Nephron progenitor cell (in vitro differentiated cells): ENCODE measurements around the gene DENND4B.

ENCODE experiments used
- DNase-seq: peaks from one replicate; pipeline ENCODE4 v3.0.0; 2021
- H3K27ac Mint-ChIP-seq: 2 replicates; pipeline ENCODE4 v1.8.0; 2021; ENCODE audit warnings: mild to moderate bottlenecking, moderate library complexity, mixed read lengths
- H3K27me3 Mint-ChIP-seq: 2 replicates; pipeline ENCODE4 v1.8.0; 2021; ENCODE audit warnings: mild to moderate bottlenecking, low read depth, mixed read lengths; ENCODE audit not compliant: poor library complexity
- H3K36me3 Mint-ChIP-seq: 2 replicates; pipeline ENCODE4 v1.8.0; 2021; ENCODE audit warnings: low read depth, mixed read lengths
- H3K4me1 Mint-ChIP-seq: 2 replicates; pipeline ENCODE4 v1.8.0; 2021; ENCODE audit warnings: mixed read lengths
- H3K4me3 Mint-ChIP-seq: 2 replicates; pipeline ENCODE4 v1.8.0; 2021; ENCODE audit warnings: mild to moderate bottlenecking, moderate library complexity, mixed read lengths
- H3K9me3 Mint-ChIP-seq: 2 replicates; pipeline ENCODE4 v1.8.0; 2021; ENCODE audit warnings: mild to moderate bottlenecking, moderate library complexity, mixed read lengths
- TF ChIP-seq, protein P1 (sequence below): fragments of 200-600 bp; sonication (generic); IDR thresholded peaks from 2 replicates; pipeline ENCODE4 v1.5.0; 2021; ENCODE audit warnings: antibody characterized with exemption

The DENND4B gene

DNA sequence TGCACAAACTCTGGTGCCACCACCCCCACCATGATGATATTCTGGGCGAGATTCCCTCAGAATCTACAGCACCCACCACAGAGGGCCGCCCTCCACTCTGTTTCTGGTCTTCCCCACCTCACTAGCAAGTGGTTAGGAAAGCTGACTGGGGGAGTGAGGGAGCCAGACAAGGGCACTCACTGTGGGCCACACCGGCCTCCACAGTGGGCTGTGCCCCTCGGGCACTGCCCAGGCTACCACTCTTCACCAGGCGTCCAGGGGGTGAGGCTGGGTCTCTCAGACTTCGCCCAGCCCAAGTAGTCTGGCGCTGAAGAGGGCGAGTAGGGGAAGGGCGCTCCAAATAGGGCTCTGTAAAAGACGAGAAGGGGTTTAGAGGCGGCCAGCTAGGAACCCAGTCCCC is 12.6 kb downstream of the DENND4B start:
- no peaks in the 10 kb centered on the region for H3K4me1 Mint-ChIP-seq
- DNase-seq: no peak
- no peak overlapping the region for H3K27ac Mint-ChIP-seq
- H3K9me3 Mint-ChIP-seq: no peaks in the 10 kb centered on the region
- peaks cover 2% of the 10 kb centered on the region for H3K27me3 Mint-ChIP-seq
- TF ChIP-seq, protein P1, sequence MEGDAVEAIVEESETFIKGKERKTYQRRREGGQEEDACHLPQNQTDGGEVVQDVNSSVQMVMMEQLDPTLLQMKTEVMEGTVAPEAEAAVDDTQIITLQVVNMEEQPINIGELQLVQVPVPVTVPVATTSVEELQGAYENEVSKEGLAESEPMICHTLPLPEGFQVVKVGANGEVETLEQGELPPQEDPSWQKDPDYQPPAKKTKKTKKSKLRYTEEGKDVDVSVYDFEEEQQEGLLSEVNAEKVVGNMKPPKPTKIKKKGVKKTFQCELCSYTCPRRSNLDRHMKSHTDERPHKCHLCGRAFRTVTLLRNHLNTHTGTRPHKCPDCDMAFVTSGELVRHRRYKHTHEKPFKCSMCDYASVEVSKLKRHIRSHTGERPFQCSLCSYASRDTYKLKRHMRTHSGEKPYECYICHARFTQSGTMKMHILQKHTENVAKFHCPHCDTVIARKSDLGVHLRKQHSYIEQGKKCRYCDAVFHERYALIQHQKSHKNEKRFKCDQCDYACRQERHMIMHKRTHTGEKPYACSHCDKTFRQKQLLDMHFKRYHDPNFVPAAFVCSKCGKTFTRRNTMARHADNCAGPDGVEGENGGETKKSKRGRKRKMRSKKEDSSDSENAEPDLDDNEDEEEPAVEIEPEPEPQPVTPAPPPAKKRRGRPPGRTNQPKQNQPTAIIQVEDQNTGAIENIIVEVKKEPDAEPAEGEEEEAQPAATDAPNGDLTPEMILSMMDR: no peak
- H3K36me3 Mint-ChIP-seq: peaks cover 51% of the 10 kb centered on the region
- no peak overlapping the region for H3K4me3 Mint-ChIP-seq

GRCh38 chr1:153933430-153933829 is 13.1 kb downstream of the DENND4B start:
- no peak for DNase-seq
- TF ChIP-seq, protein P1: no peak
- peaks cover 47% of the 10 kb centered on the region for H3K36me3 Mint-ChIP-seq
- H3K27me3 Mint-ChIP-seq: peaks cover 2% of the 10 kb centered on the region
- no peaks in the 10 kb centered on the region for H3K9me3 Mint-ChIP-seq
- H3K4me3 Mint-ChIP-seq: no peak overlapping the region
- H3K4me1 Mint-ChIP-seq: no peaks in the 10 kb centered on the region
- H3K27ac Mint-ChIP-seq: no peak overlapping the region

GRCh38 chr1:153932156-153933131 is 14.1 kb downstream of the DENND4B start:
- Mint-ChIP-seq H3K36me3 (peaks cover 43% of the 10 kb centered on the region), H3K4me3 (no peak overlapping the region), H3K4me1 (no peaks in the 10 kb centered on the region), H3K27ac (no peak overlapping the region), H3K9me3 (no peaks in the 10 kb centered on the region), H3K27me3 (peaks cover under 1% of the 10 kb centered on the region)
- TF ChIP-seq, protein P1: no peak
- no peak for DNase-seq

GRCh38 chr1:153929981-153930948 is 16.3 kb downstream of the DENND4B start:
- no peaks in the 10 kb centered on the region for H3K4me1 Mint-ChIP-seq
- H3K36me3 Mint-ChIP-seq: peaks cover 25% of the 10 kb centered on the region
- DNase-seq: no peak
- H3K4me3 Mint-ChIP-seq: no peak overlapping the region
- TF ChIP-seq, protein P1: no peak
- peak overlapping the region; percentile 64 for H3K27ac Mint-ChIP-seq
- H3K27me3 Mint-ChIP-seq: no peaks in the 10 kb centered on the region
- no peaks in the 10 kb centered on the region for H3K9me3 Mint-ChIP-seq

GRCh38 chr1:153929426-153929825 is 17.1 kb downstream of the DENND4B start:
- H3K36me3 Mint-ChIP-seq: peaks cover 16% of the 10 kb centered on the region
- peak overlapping the region; percentile 64 for H3K27ac Mint-ChIP-seq
- H3K9me3 Mint-ChIP-seq: no peaks in the 10 kb centered on the region
- no peak for DNase-seq
- H3K4me3 Mint-ChIP-seq: no peak overlapping the region
- TF ChIP-seq, protein P1: no peak
- H3K4me1 Mint-ChIP-seq: no peaks in the 10 kb centered on the region
- H3K27me3 Mint-ChIP-seq: no peaks in the 10 kb centered on the region
